HAP-1 (cell line): Measurements from ENCODE around the gene MAP2K6.

Source experiments
- DNase-seq, 2 experiments: peaks; one replicate each; pipeline ENCODE4 v3.0.0-alpha.2; 2016 to 2020; ENCODE audit warnings: low spot score in 2 of 2
- H3K27me3 ChIP-seq: fragments of 250-450 bp; sonication (Bioruptor Pico); 2 replicates; pipeline ENCODE4 v1.5.1; 2020; ENCODE audit warnings: low read depth, mild to moderate bottlenecking, moderate library complexity
- H3K36me3 ChIP-seq: fragments of 250-450 bp; sonication (Bioruptor Pico); replicated peaks from 2 replicates; pipeline ENCODE4 v1.5.1; 2020; ENCODE audit warnings: mild to moderate bottlenecking
- H3K4me1 ChIP-seq: fragments of 250-450 bp; sonication (Bioruptor Pico); 2 replicates; pipeline ENCODE4 v1.5.1; 2020; ENCODE audit warnings: mild to moderate bottlenecking
- H3K4me3 ChIP-seq: fragments of 250-450 bp; sonication (Bioruptor Pico); 2 replicates; pipeline ENCODE4 v1.5.1; 2020; ENCODE audit warnings: mild to moderate bottlenecking, moderate library complexity
- H3K9me3 ChIP-seq: fragments of 250-450 bp; sonication (Bioruptor Pico); 2 replicates; pipeline ENCODE4 v1.5.1; 2020; ENCODE audit warnings: mild to moderate bottlenecking, moderate library complexity
- in situ Hi-C: fragments of 300-500 bp; cut with MboI; formaldehyde crosslinking; loops from 3 replicates; pipeline ENCODE4 v1.14.3; 2020; ENCODE audit warnings: low sequenced_read_pairs, inconsistent platforms, mixed read lengths

Gene MAP2K6

DNA sequence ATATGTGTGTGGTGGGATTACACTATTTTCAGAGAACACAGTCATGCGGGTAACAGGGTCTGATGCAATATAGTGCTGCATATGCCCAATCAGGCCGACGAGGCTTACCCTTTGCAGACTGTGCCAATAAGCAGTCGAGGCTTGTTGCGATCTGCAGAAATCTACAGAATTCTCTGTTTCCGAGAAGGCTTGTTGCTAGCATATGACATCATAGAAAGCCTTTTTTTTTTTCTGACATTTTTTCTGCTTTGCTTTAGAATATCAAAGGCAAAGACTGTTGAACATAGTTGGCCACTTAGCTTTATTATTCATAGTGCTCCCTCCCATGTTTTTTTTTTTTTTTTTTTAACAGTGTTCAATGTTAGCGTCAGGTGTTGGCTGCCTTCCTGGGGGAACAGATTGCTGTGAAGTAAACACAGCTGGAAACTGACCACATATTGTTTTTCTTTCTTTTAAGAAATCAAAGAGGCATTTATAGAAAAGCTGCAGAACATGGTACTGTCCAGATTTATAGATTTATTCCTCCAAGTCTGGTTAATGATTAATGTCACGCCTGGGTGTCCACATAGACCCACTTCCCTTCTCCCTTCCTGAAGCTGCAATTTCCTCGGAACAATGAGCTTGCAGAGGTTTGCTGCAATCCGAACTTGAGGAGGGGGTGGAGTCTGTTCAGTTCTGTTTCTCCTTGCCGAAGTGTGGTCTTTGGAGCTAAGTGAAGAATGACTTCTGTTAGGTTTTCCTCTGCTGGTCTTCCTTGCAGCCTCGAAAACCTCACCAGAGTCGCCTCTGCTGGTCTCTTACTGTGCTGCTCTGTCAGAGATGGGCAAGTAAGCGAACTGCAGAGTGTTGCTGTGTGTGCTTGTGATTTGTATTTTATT is 87.3 kb downstream of the MAP2K6 start:
- in situ Hi-C loops: loop anchor here (25.0 kb wide), 1 partner anchor 165 kb away; the partner anchor contains the start of gene ABCA5
- Histone ChIP-seq H3K4me1 (peaks cover 4% of the 10 kb centered on the region; the same call in 1 of the 2 replicates), H3K36me3 (no peaks in the 10 kb centered on the region), H3K9me3 (no peaks in the 10 kb centered on the region), H3K4me3 (no peak overlapping the region), H3K27me3 (no peaks in the 10 kb centered on the region)
- DNase-seq: peak; percentile 49 to 50

DNA sequence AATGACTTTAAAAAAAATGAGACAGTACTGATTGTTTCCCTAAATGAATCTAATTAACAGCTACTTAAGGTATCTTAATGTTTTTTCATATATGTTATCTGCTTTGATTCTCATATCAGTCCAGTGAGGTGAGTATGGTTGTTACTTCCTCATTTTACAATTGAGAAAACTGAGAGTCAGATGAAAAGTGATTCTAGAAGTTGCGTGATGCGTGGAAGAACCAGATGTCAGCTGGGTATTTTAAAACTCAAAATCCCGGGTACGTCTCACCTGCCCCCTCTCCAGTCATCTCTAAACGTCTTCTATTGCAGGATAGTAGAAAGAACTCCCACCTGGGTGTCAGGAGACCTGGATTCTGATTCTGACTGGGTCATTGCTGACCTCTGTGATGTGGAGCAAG is 89.2 kb downstream of the MAP2K6 start:
- Histone ChIP-seq H3K4me1 (peaks cover 4% of the 10 kb centered on the region; the same call in 1 of the 2 replicates), H3K36me3 (no peaks in the 10 kb centered on the region), H3K4me3 (no peak overlapping the region), H3K27me3 (no peaks in the 10 kb centered on the region), H3K9me3 (no peaks in the 10 kb centered on the region)
- in situ Hi-C loops: loop anchor here (25.0 kb wide), 1 partner anchor 166 kb away; the partner anchor contains the start of gene ABCA5
- DNase-seq: no peak

DNA sequence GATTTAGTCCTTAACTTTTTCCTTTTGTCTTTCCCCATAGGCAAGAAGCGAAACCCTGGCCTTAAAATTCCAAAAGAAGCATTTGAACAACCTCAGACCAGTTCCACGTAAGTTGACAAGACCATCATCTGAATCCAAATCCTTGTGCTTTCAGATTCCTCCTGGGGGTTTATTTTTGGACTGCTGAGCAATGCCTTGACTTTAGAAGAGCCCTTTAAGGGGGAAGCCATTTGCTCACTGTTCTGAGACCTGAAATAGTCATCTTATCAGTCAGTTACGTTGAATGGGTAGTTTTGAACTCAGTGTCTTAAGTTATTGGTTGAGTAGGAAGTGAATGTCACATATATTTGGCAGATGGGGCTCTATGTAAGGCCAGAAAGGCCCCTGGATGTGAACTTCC is 91.2 kb downstream of the MAP2K6 start:
- Histone ChIP-seq H3K36me3 (no peaks in the 10 kb centered on the region), H3K9me3 (no peaks in the 10 kb centered on the region), H3K4me3 (no peak overlapping the region), H3K4me1 (peaks cover 4% of the 10 kb centered on the region; the same call in 1 of the 2 replicates), H3K27me3 (no peaks in the 10 kb centered on the region)
- DNase-seq: no peak
- in situ Hi-C loops: loop anchor here (25.0 kb wide), 1 partner anchor 168 kb away; the partner anchor contains the start of gene ABCA5

DNA sequence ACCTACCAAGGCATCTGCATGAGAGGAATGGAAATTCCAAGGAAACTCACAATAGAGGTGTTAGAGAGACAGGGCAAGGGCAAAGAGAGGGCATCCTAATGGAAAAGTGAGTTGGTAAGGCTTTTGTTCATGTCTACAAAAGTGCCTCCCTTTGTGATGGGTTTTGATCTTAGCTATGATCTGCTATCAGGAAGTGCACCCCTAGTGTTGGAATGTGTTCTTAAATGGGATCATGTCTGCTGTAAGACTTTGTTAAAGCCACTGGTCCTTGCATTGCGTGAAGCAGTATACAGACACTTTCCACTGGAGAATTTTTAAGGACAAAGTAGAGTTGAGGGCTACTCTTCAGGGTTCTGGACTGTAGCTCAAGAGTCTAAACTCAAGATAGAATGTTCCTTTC is 92.0 kb downstream of the MAP2K6 start:
- no peak overlapping the region for H3K4me3 ChIP-seq
- in situ Hi-C loops: loop anchor here (25.0 kb wide), 1 partner anchor 169 kb away; the partner anchor contains the start of gene ABCA5
- DNase-seq: peak in 1 of 2 experiments; percentile 18

DNA sequence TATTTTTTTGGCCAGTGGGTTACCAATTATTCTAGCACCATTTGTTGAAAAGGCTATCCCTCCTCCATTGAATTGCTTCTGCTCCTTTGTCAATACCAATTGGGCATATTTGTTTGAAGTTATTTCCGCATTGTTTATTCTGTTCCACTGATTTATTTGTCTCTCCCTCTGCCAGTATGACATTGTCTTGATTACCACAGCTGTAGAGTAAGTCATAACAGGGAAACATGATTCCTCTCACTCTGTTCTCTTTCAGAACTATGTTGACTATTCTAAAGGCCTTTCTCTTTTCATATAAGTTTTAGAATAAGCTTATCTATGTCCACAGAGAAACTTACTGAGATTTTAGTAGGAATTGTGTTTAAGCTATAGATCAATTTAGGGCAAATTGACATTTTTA is 94.3 kb downstream of the MAP2K6 start:
- DNase-seq: no peak
- Histone ChIP-seq H3K9me3 (no peaks in the 10 kb centered on the region), H3K4me3 (no peak overlapping the region), H3K27me3 (no peaks in the 10 kb centered on the region), H3K4me1 (no peaks in the 10 kb centered on the region), H3K36me3 (no peaks in the 10 kb centered on the region)
- in situ Hi-C loops: loop anchor here (25.0 kb wide), 1 partner anchor 172 kb away; the partner anchor contains the start of gene ABCA5

More for the DNA sequence above, 92.0 kb downstream of the MAP2K6 start:
- Histone ChIP-seq H3K36me3 (no peaks in the 10 kb centered on the region), H3K4me1 (peaks cover 2% of the 10 kb centered on the region; the same call in 1 of the 2 replicates), H3K27me3 (no peaks in the 10 kb centered on the region), H3K9me3 (no peaks in the 10 kb centered on the region)

DNA sequence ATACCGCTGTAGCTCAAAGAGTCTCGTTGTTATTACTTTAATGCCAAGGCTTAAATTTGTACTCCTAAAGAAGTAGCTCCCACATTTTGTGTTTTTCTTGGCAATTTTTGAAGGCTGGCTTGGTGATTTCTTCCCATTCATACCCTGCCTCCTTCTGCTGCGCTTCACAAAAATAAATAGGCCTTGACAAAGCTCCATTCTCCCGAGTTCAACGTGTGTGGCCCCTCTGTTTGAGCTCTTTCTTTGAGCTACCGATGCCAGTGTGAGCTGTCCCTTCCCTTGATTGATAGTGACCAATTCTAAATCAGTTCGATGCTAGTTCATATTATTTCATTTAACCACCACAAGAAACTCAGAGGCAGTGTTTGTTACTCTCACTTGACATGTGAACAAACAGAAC is 96.8 kb downstream of the MAP2K6 start:
- Histone ChIP-seq H3K4me1 (no peaks in the 10 kb centered on the region), H3K4me3 (no peak overlapping the region), H3K9me3 (no peaks in the 10 kb centered on the region), H3K36me3 (no peaks in the 10 kb centered on the region), H3K27me3 (no peaks in the 10 kb centered on the region)
- in situ Hi-C loops: loop anchor here (25.0 kb wide), 1 partner anchor 174 kb away; the partner anchor contains the start of gene ABCA5
- DNase-seq: no peak

DNA sequence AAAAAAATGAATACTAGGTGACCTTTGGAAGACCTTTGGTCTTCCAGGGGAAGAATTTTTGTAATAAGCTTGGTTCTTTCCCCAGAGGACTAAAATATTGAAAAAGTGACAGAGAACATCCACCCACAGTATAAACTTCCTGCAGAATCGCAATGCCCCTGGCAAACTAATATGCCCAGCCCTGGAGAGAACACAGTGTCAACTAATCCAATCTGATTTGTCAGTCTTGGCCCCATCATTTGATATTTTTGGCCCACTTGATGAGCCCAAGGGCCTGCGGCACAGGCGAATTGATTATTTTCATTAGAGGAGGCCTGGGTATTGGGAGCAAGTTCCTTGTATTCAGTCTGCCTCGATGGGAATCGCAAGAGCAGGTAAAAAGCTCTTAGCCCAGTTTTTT is 98.4 kb downstream of the MAP2K6 start:
- no peak for DNase-seq
- in situ Hi-C loops: loop anchor here (25.0 kb wide), 1 partner anchor 176 kb away; the partner anchor contains the start of gene ABCA5
- H3K36me3 ChIP-seq: no peaks in the 10 kb centered on the region
- no peak overlapping the region for H3K4me3 ChIP-seq
- H3K27me3 ChIP-seq: no peaks in the 10 kb centered on the region
- peaks cover 4% of the 10 kb centered on the region for H3K4me1 ChIP-seq
- H3K9me3 ChIP-seq: no peaks in the 10 kb centered on the region

DNA sequence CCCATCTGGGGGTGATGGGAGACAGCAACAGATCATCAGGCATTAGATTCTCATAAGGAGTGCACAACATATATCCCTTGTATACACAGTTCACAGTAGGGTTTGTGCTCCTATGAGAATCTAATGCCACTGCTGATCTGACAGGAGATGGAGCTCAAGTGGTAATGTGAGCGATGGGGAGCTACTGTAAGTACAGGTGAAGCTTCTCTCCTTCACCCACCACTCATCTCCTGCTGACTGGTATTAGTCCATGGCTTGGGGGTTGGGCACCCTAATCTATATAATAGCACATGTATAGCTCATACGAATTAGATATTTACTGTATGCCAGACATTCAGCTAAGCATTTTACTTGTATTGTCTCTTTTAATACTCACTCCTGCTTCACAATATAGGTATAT is 101.7 kb downstream of the MAP2K6 start:
- in situ Hi-C loops: loop anchor here (25.0 kb wide), 1 partner anchor 179 kb away; the partner anchor contains the start of gene ABCA5
- peaks cover 4% of the 10 kb centered on the region for H3K4me1 ChIP-seq
- H3K4me3 ChIP-seq: no peak overlapping the region
- H3K27me3 ChIP-seq: no peaks in the 10 kb centered on the region
- no peaks in the 10 kb centered on the region for H3K36me3 ChIP-seq
- no peak for DNase-seq
- H3K9me3 ChIP-seq: no peaks in the 10 kb centered on the region

DNA sequence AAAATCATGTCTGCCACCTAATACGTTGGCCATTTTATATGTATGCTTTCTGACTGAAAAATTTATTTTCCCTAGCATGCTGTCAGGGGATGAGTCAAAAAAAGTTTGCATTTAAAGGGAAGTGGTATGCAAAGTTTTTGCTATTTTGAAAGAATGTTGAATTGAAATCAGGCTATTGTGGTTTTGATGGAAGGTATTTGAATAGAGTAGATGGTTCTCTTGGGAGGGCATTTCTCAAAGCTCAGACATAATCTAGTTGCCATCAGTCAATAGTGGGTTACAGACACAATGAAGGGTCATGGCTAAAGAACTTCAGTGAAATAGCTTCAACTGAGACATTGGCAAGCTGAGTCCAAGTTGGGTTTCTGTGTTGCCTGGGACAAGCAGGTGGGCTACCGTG is 102.4 kb downstream of the MAP2K6 start:
- Histone ChIP-seq H3K27me3 (no peaks in the 10 kb centered on the region), H3K4me1 (peaks cover 4% of the 10 kb centered on the region), H3K36me3 (no peaks in the 10 kb centered on the region), H3K4me3 (no peak overlapping the region), H3K9me3 (no peaks in the 10 kb centered on the region)
- in situ Hi-C loops: loop anchor here (25.0 kb wide), 1 partner anchor 180 kb away; the partner anchor contains the start of gene ABCA5
- DNase-seq: no peak

DNA sequence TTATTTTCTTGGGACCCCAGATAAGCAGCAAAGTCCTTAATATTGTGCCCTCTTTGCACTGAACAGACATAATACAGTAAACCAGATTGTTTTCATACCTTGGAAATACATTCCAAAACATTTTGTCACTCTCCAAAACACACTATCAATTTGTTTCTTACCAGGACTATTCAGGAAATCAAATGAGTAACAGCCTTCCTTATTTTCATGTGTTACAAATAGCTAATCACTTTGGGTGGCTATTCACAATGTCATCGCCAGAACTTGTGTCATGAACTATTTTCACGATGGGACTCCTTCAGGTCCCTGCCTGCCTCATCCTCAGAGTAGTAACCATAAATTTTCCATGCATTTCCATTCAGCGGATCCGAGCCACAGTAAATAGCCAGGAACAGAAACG is 104.5 kb downstream of the MAP2K6 start:
- Histone ChIP-seq H3K27me3 (no peaks in the 10 kb centered on the region), H3K4me3 (no peak overlapping the region), H3K9me3 (no peaks in the 10 kb centered on the region), H3K36me3 (no peaks in the 10 kb centered on the region), H3K4me1 (peaks cover 4% of the 10 kb centered on the region)
- DNase-seq: no peak
- in situ Hi-C loops: loop anchor here (25.0 kb wide), 1 partner anchor 182 kb away; the partner anchor contains the start of gene ABCA5

DNA sequence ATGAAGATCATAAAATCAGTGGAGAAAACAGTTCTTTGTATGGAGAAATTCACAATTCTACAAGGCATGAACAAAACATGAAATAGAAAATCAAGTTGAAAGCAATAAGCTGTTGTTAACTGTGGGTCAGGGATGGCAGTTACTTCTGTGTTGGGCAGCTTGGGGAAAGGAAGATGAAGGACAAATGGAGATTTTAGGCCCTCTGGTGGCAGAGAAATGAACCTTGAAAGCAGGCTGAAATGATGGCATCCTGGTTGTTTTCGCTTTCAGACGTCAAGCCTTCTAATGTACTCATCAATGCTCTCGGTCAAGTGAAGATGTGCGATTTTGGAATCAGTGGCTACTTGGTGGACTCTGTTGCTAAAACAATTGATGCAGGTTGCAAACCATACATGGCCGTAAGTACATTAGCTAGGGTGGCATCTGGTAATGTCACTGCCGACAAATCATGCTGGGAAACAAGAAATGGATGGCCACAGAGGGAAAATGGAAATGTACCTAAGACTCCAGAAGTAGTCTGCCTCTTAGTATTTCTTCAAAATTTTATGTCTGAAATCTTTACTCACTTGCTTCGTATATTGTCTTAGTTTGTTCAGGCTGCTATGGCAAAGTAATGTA is 108.9 kb downstream of the MAP2K6 start:
- Histone ChIP-seq H3K27me3 (no peaks in the 10 kb centered on the region), H3K36me3 (no peaks in the 10 kb centered on the region), H3K4me3 (no peak overlapping the region), H3K4me1 (no peaks in the 10 kb centered on the region), H3K9me3 (no peaks in the 10 kb centered on the region)
- peak; percentile 22 to 32 for DNase-seq
- in situ Hi-C loops: loop anchor here (25.0 kb wide), 1 partner anchor 186 kb away; the partner anchor contains the start of gene ABCA5

DNA sequence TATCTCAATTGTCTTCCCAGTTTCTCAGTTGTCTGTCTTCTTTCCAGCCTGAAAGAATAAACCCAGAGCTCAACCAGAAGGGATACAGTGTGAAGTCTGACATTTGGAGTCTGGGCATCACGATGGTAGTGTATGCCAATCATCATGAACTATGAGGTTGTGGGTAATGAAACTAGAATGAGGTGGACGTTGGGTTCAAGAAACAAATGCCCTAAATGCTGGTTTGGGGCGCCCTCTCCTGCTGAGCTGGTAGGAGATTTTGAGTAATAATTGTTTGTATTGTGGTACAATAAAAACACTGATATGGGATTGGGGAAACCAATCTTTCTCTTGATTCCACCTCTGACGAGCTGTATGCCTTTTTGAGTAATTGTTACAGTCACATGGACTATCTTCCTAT is 110.4 kb downstream of the MAP2K6 start:
- H3K36me3 ChIP-seq: no peaks in the 10 kb centered on the region
- H3K4me1 ChIP-seq: no peaks in the 10 kb centered on the region
- no peaks in the 10 kb centered on the region for H3K27me3 ChIP-seq
- in situ Hi-C loops: loop anchor here (25.0 kb wide), 1 partner anchor 188 kb away; the partner anchor contains the start of gene ABCA5
- no peaks in the 10 kb centered on the region for H3K9me3 ChIP-seq
- DNase-seq: no peak
- no peak overlapping the region for H3K4me3 ChIP-seq

DNA sequence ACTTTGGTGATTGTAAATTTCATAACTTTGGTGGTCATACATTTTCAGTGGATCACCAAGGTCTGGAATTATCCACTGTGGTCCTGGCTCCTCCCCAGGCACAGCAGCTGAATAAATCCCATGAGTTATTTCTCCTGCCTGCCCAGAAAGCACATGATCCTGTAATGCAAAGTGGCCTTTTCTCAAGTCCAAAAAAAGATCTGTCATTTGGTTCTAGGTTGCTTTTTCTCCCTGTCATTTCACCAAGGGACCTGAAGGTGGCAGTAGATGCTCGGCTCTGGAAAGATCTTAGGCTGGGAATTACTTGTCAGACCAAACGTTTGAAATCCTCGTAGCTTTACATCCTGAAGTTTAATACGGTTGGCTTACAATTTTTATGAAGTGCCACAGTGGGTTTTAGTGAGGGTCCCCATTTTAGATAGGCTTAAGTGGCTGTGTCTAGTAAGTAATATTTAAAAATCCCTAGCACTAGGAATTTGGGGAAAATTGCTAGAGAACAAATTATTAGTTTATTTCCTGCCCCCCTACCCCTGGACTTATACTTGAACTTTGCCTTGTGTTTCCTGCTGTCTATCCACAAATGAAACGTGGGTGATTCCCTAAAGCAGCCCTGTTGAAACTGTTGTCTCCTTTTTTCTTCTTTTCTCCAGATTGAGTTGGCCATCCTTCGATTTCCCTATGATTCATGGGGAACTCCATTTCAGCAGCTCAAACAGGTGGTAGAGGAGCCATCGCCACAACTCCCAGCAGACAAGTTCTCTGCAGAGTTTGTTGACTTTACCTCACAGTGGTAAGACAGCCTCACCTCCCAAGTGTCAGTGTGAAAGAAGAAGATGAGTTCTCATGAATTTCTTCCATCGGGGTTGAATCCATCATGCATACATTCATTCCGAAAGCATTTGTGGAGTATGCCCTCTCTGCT is 111.7 kb downstream of the MAP2K6 start:
- no peaks in the 10 kb centered on the region for H3K9me3 ChIP-seq
- no peak overlapping the region for H3K4me3 ChIP-seq
- DNase-seq: peak; percentile 50 to 54
- no peaks in the 10 kb centered on the region for H3K4me1 ChIP-seq
- H3K27me3 ChIP-seq: no peaks in the 10 kb centered on the region
- H3K36me3 ChIP-seq: no peaks in the 10 kb centered on the region
- in situ Hi-C loops: no loop called here
